Astrocyte (in vitro differentiated cells and primary cell): ENCODE data around the gene FAS. TPM values are rescaled to one million over a fixed set of nuclear protein-coding genes. Genes with fewer than 3 reads are reported as not detected.
A peak's percentile ranks its signal among the peaks of the same experiment; 100 is the strongest.

Experiments
- DNase-seq: peaks from one replicate; pipeline ENCODE4 v3.0.0-alpha.2; 2010; ENCODE audit warnings: low read depth
- FAIRE-seq: peaks from 2 replicates; lab custom pipeline; 2011; peaks lifted over from hg19 to GRCh38; lab: Jason Lieb, UNC
- H2AFZ ChIP-seq: 2 replicates; pipeline ENCODE4 v1.6.0; 2012; ENCODE audit warnings: low read depth, low read length, inconsistent platforms
- H3K27ac ChIP-seq: 2 replicates; pipeline ENCODE4 v1.5.1; 2011; ENCODE audit warnings: low read depth, low read length, inconsistent platforms
- H3K27me3 ChIP-seq: 2 replicates; pipeline ENCODE4 v1.6.0; 2011; ENCODE audit warnings: low read length, inconsistent platforms; ENCODE audit not compliant: insufficient read depth
- H3K36me3 ChIP-seq: 2 replicates; pipeline ENCODE4 v1.5.1; 2011; ENCODE audit warnings: low read length, inconsistent platforms; ENCODE audit not compliant: insufficient read depth
- H3K4me1 ChIP-seq: 2 replicates; pipeline ENCODE4 v1.5.1; 2011; ENCODE audit warnings: low read length, inconsistent platforms; ENCODE audit not compliant: insufficient read depth
- H3K4me2 ChIP-seq: 2 replicates; pipeline ENCODE4 v1.6.0; 2012; ENCODE audit warnings: low read length, inconsistent platforms
- H3K4me3 ChIP-seq: 2 replicates; pipeline ENCODE4 v1.5.1; 2011; ENCODE audit warnings: low read depth, mild to moderate bottlenecking, low read length, inconsistent platforms; ENCODE audit not compliant: insufficient read depth
- H3K79me2 ChIP-seq: 2 replicates; pipeline ENCODE4 v1.6.0; 2012; ENCODE audit warnings: mild to moderate bottlenecking, low read length, inconsistent platforms; ENCODE audit not compliant: insufficient read depth
- H3K9ac ChIP-seq: 2 replicates; pipeline ENCODE4 v1.6.0; 2012; ENCODE audit warnings: mild to moderate bottlenecking, low read length, inconsistent platforms
- H3K9me3 ChIP-seq: 2 replicates; pipeline ENCODE4 v1.5.1; 2012; ENCODE audit warnings: low read depth, mild to moderate bottlenecking, low read length, inconsistent platforms; ENCODE audit not compliant: insufficient read depth
- H4K20me1 ChIP-seq: 2 replicates; pipeline ENCODE4 v1.6.0; 2012; ENCODE audit warnings: low read length, inconsistent platforms; ENCODE audit not compliant: insufficient read depth
- H3K27ac Mint-ChIP-seq: one replicate; pipeline ENCODE4 v1.8.0; 2021; ENCODE audit warnings: mild to moderate bottlenecking, mixed read lengths; ENCODE audit not compliant: unreplicated experiment
- H3K27me3 Mint-ChIP-seq: one replicate; pipeline ENCODE4 v1.8.0; 2021; ENCODE audit warnings: low read depth, mixed read lengths; ENCODE audit not compliant: unreplicated experiment
- H3K36me3 Mint-ChIP-seq: one replicate; pipeline ENCODE4 v1.8.0; 2021; ENCODE audit warnings: low read depth, mixed read lengths; ENCODE audit not compliant: unreplicated experiment
- H3K4me1 Mint-ChIP-seq: one replicate; pipeline ENCODE4 v1.8.0; 2021; ENCODE audit warnings: low read depth, mixed read lengths; ENCODE audit not compliant: unreplicated experiment
- H3K4me3 Mint-ChIP-seq: one replicate; pipeline ENCODE4 v1.8.0; 2021; ENCODE audit warnings: mild to moderate bottlenecking, moderate library complexity, mixed read lengths; ENCODE audit not compliant: unreplicated experiment
- H3K9me3 Mint-ChIP-seq: one replicate; pipeline ENCODE4 v1.8.0; 2021; ENCODE audit warnings: mild to moderate bottlenecking, mixed read lengths; ENCODE audit not compliant: unreplicated experiment
- EZH2 ChIP-seq: IDR thresholded peaks from 2 replicates; pipeline ENCODE4 v1.6.1; 2012; ENCODE audit warnings: mild to moderate bottlenecking, low read length, inconsistent platforms; ENCODE audit not compliant: insufficient read depth
- total RNA-seq: library from RNA; stranded (reverse); gene quantifications from 2 replicates; pipeline ENCODE4 v1.2.1, GENCODE V29; 2021
- TF ChIP-seq, protein P1 (sequence below): IDR thresholded peaks from 2 replicates; pipeline ENCODE4 v1.5.1; 2011; ENCODE audit warnings: low read depth, mild to moderate bottlenecking, inconsistent platforms, low read length, moderate library complexity; ENCODE audit not compliant: insufficient read depth

FAS gene
- total RNA-seq, 1 donor from 2014 or later, result 32.6 TPM

- Mint-ChIP-seq H3K27me3 (no peaks in the 10 kb centered on the region), H3K36me3 (peaks cover 5% of the 10 kb centered on the region), H3K27ac (no peak overlapping the region), H3K9me3 (no peaks in the 10 kb centered on the region), H3K4me3 (no peak overlapping the region), H3K4me1 (peaks cover 18% of the 10 kb centered on the region)
- DNase-seq (peak; percentile 97), FAIRE-seq (peak; percentile 34)
- Histone ChIP-seq H3K9me3 (no peaks in the 10 kb centered on the region), H3K27me3 (no peaks in the 10 kb centered on the region), H3K79me2 (no peaks in the 10 kb centered on the region), H3K4me2 (peak overlapping the region; percentile 39), H3K27ac (no peak overlapping the region), H3K36me3 (no peaks in the 10 kb centered on the region), H3K4me1 (peaks cover 18% of the 10 kb centered on the region), H3K4me3 (no peak overlapping the region), H3K9ac (no peak overlapping the region), H4K20me1 (peaks cover 6% of the 10 kb centered on the region), H2AFZ (no peak overlapping the region)
- no peak for TF ChIP-seq EZH2
- TF ChIP-seq, protein P1, sequence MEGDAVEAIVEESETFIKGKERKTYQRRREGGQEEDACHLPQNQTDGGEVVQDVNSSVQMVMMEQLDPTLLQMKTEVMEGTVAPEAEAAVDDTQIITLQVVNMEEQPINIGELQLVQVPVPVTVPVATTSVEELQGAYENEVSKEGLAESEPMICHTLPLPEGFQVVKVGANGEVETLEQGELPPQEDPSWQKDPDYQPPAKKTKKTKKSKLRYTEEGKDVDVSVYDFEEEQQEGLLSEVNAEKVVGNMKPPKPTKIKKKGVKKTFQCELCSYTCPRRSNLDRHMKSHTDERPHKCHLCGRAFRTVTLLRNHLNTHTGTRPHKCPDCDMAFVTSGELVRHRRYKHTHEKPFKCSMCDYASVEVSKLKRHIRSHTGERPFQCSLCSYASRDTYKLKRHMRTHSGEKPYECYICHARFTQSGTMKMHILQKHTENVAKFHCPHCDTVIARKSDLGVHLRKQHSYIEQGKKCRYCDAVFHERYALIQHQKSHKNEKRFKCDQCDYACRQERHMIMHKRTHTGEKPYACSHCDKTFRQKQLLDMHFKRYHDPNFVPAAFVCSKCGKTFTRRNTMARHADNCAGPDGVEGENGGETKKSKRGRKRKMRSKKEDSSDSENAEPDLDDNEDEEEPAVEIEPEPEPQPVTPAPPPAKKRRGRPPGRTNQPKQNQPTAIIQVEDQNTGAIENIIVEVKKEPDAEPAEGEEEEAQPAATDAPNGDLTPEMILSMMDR, result no peak
Measured at GRCh38 chr10:88979153-88979562, 11.4 kb upstream of the FAS start.

DNA sequence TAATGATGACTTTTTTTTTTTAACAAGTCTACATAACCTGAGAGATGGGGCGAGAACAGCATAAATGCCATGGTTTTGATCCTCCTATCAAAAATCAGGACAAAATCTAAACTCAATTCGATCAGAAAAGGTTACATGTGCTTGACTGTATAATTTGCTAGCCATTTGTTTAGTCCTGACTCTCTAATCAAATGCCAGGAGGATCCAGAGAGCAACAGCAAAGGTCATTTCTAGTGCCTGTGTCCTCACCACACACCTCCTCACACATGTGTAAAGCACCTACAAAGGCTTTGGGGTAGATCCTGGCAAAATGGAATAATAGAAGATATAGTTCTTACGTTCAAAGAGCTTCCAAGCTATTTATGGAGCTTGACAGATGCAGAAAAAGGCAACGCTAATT, 11.0 kb upstream of the FAS start:
- H3K27ac Mint-ChIP-seq, result no peak overlapping the region
- H3K9me3 Mint-ChIP-seq, result no peaks in the 10 kb centered on the region
- Histone ChIP-seq H2AFZ (no peak overlapping the region), H3K9me3 (no peaks in the 10 kb centered on the region), H3K79me2 (no peaks in the 10 kb centered on the region), H3K27ac (no peak overlapping the region), H3K27me3 (no peaks in the 10 kb centered on the region), H4K20me1 (peaks cover 6% of the 10 kb centered on the region), H3K4me2 (peak overlapping the region; percentile 39), H3K36me3 (no peaks in the 10 kb centered on the region), H3K4me3 (no peak overlapping the region), H3K4me1 (peaks cover 17% of the 10 kb centered on the region), H3K9ac (no peak overlapping the region)
- H3K4me3 Mint-ChIP-seq, result no peak overlapping the region
- H3K27me3 Mint-ChIP-seq, result no peaks in the 10 kb centered on the region
- TF ChIP-seq EZH2, result no peak
- TF ChIP-seq, protein P1, result no peak
- no peak for DNase-seq
- peak; percentile 17 for FAIRE-seq
- H3K36me3 Mint-ChIP-seq, result peaks cover 5% of the 10 kb centered on the region
- H3K4me1 Mint-ChIP-seq, result peaks cover 18% of the 10 kb centered on the region

GRCh38 chr10:88980247-88980646, 10.4 kb upstream of the FAS start:
- Histone ChIP-seq H3K27ac (no peak overlapping the region), H3K36me3 (no peaks in the 10 kb centered on the region), H3K9ac (no peak overlapping the region), H3K9me3 (no peaks in the 10 kb centered on the region), H2AFZ (no peak overlapping the region), H3K4me1 (peaks cover 17% of the 10 kb centered on the region), H3K79me2 (no peaks in the 10 kb centered on the region), H3K4me2 (peak overlapping the region; percentile 23), H4K20me1 (peaks cover 6% of the 10 kb centered on the region), H3K27me3 (no peaks in the 10 kb centered on the region), H3K4me3 (no peak overlapping the region)
- Mint-ChIP-seq H3K4me1 (peaks cover 18% of the 10 kb centered on the region), H3K4me3 (no peak overlapping the region), H3K27ac (no peak overlapping the region), H3K27me3 (no peaks in the 10 kb centered on the region), H3K36me3 (peaks cover 5% of the 10 kb centered on the region), H3K9me3 (no peaks in the 10 kb centered on the region)
- FAIRE-seq (peak; percentile 88), DNase-seq (peak; percentile 59)
- TF ChIP-seq, protein P1, result no peak
- TF ChIP-seq EZH2, result no peak
